Fibroblast of lung (primary cell): Measurements from ENCODE around the gene IQCB1.

Experiments used
- CTCF ChIP-seq, 2 donors: IDR thresholded peaks in 1 of 2; conservative IDR thresholded peaks in 1 of 2; 1 replicate in 1 of 2; 2 replicates in 1 of 2; pipeline ENCODE4 v1.5.1; 2011 to 2012; ENCODE audit warnings: low read length in 2 of 2, control low read depth in 1 of 2, inconsistent platforms in 1 of 2, low read depth in 1 of 2, mild to moderate bottlenecking in 1 of 2
- EZH2 ChIP-seq: IDR thresholded peaks from 2 replicates; pipeline ENCODE4 v1.5.1; 2012; ENCODE audit warnings: low read length, control low read depth, mild to moderate bottlenecking; ENCODE audit errors: missing control alignments

GRCh38 chr3:121720163-121720562 is 114.7 kb downstream of the IQCB1 start:
- TF ChIP-seq CTCF (conservative IDR thresholded peaks at IDR 0.05 in 1 of 2, IDR thresholded peaks at IDR 0.05 in 1 of 2; ENCODE audit: low read depth in 1 of 2, low read length in 2 of 2) (no peak), EZH2 (no peak)
